Measurements from ENCODE around the gene GTPBP10. TPM values are rescaled to one million over a fixed set of nuclear protein-coding genes. Genes with fewer than 3 reads are reported as not detected.

Gene GTPBP10, protein sequence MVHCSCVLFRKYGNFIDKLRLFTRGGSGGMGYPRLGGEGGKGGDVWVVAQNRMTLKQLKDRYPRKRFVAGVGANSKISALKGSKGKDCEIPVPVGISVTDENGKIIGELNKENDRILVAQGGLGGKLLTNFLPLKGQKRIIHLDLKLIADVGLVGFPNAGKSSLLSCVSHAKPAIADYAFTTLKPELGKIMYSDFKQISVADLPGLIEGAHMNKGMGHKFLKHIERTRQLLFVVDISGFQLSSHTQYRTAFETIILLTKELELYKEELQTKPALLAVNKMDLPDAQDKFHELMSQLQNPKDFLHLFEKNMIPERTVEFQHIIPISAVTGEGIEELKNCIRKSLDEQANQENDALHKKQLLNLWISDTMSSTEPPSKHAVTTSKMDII
- total RNA-seq = 12.7 and 14.8 TPM in 2 replicates

GRCh38 chr7:90346336-90347125 lies at the start of gene GTPBP10:
TSS of gene GTPBP10 (plus strand) at chr7:90346716. CDS start at chr7:90346742, 26 bp downstream.

DNA sequence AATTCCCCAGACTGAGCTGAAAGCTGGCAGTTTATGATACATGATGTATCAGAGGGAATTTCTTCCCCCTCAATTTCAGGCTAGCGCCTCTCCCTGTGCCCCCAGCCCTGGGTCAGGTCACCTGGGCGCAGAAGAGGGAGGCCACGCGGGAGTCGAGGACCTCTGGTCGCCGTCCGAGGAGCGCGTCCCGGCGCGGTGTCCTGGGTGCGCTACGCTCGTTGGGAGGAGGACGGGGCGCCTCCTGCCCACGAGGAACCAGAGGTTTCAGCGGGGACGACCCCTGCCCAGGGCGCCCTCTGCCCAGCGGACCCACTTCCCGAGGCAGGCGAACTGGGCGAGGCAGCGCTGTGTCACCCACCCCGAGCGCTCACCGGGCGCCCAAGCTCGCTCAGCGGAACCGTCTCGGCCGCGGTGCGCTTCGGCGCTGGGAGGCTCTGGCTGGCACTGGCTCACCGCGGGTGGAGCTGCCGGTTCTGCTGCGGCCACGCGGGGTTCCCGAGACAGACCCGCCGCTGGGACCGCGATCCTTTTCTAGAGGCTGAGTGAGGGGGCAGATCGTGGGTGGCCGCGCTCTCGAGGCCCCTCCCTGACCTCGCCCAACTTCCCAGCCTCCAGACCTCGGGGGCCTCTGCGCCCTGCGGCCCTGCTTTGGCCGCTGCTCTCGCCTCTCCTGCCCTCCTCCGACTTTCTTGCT lies 25.6 kb upstream of the GTPBP10 start, which contains the start of gene FAM237B:
TSS of gene FAM237B (minus strand) at position 504 of the 694 bp plus-strand sequence. CDS start 1,556 bp downstream, outside the sequence.

DNA sequence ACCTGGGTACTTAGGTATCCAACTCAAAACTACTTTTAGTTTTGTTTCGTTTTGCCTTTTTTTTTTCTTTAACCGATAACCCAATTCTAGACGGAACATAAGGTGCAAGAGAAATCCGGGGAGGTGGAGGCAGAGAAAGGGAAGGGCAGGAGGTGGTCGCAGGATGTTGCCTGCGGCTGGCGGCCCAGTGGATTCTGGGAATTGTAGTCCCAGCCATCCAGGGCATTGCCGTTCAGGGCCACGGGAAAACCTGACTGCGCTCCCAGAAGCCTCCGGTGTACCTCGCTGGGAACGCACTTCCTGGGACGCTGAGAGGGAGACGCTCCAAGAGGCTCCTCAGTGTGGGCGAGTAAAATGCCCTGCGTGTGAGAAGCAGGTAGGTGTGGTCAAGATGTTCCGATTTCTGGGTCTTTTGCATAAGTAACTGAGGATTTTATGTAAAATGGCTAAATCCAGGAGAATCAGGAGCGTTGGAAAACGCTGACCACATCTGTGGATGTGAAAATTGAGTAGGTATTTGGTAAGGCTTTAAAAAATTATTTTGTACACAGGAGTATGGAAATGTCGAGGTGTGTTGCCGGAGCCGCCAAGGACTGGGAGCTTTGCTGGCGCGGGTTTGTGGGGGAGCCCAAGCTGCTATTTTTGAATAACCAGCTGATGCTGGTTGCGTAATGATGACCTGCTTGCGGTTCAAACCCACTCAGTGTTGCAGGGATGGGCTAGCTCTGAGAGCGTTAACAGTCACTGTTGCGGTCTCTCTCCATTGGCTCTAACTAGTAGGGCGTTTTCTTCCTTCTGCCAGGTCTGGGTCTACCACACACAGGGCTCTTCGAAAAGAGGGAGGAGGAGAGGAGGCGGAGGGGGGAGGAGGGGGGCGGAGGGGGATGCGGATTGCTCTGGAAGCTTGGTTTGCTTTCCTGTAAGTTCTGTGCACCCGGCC lies 56.9 kb downstream of the GTPBP10 start, which contains the start of gene CLDN12:
TSS of gene CLDN12 (plus strand) at position 288 of the 940 bp plus-strand sequence. CDS start 9,216 bp downstream, outside the sequence.

Other genes starting within 250 kb of the GTPBP10 start
- gene STEAP1, start 192.2 kb upstream of the GTPBP10 start, total RNA-seq = 32.2 and 64.8 TPM in 2 replicates
- gene STEAP2, start 135.0 kb upstream of the GTPBP10 start, total RNA-seq = 9.2 and 36.9 TPM in 2 replicates
- gene CFAP69, start 101.5 kb upstream of the GTPBP10 start, total RNA-seq = 1.2 and 9.0 TPM in 2 replicates
- under 0.01 TPM in 1 of 2 replicates, not detected in the other for gene FAM237B, start 25.4 kb upstream of the GTPBP10 start, total RNA-seq
- 34.1 and 62.6 TPM in 2 replicates for gene CLDN12, start 56.7 kb downstream of the GTPBP10 start, total RNA-seq
- not detected in 2 replicates for gene PTTG1IP2, start 122.9 kb downstream of the GTPBP10 start, total RNA-seq
- 39.7 and 46.8 TPM in 2 replicates for gene CDK14, start 249.6 kb downstream of the GTPBP10 start, total RNA-seq